ENCODE measurements around the gene VPS35. TPM values are rescaled to one million over a fixed set of nuclear protein-coding genes. Genes with fewer than 3 reads are reported as not detected.

VPS35 gene
- 10 to 100 TPM; 37.2 to 77.0 (median 64.4) TPM for total RNA-seq

DNA sequence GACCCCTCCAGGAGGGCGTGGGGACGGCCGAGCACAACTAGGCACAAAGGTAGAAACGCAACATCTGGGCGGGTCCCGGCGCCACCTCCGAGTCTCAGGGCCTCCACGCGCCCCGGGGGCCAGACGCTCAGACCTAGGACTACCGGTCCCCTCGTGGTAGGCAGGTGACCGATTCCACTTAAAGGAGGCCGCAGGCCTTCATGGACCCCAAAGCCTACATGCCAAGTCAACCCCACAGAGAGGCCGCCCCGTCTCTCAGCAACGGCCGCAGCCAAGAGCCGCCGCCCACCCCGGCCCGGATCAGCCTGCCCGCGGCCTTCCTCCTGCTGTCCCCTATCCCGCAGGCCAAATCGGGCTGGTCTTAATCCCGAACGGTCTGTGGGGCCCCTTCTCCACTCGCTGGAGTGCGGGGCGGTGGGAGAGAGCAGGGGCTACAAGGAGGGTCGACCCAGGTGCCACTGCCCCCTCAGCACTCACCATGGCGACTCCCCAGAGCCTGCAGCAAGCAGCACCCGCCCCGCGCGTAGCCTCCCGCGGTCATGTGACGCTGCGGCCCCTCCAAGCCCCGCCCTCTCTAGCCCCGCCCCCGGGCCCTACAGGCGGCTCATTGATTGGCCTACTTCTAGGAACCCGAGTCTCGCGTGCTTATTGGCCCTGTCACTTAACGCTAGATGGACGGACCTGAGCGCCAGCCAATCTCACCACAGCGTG lies at the start of gene VPS35:
TSS of gene VPS35 (minus strand) at position 525 of the 711 bp plus-strand sequence. CDS start at position 480, 45 bp downstream.
- WGBS, 2 donors = 1% methylated on average over 33 to 37 of the region's 54 CpGs

DNA sequence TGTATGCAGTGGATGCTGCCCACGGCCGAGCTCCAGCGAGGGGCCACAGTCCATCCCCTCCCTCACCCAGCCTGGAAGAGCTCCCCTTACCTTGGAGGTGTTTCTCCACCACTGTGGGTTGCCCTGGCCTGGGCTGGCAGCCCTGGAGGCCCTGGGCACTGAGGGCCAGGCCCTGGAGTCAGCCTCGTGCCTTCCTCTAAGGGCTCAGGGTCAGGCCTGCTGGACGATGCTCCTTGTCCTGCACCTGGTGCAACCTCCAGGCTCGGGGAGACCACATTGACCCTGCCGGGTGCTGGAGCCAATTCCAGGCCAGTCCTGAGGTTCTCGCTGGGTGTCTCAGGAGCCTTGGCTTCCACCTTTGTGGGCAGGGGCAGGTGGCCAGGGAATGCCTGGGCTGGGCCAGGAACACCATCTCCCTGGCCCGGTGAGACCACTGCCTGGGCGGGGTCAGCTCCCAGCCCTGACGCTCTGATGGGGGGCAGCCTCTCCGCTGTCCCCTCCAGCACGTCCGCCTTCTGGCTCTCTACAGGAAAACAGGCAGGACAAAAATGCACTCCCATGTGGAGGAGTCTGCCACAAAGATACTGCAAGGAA lies 48.7 kb upstream of the VPS35 start:
- H3K4me3 ChIP-seq (ENCODE audit: low read depth, poor library complexity, severe bottlenecking) = no peak overlapping the region
- intact Hi-C loops (cut with DNase I; ENCODE audit: low total_unique reads) = no loop called here
- 86 to 87% methylated on average over 10 to 14 of the region's 14 CpGs for WGBS, 2 donors
- no peak for DNase-seq (ENCODE audit: low spot score in 2 of 2)
- TF ChIP-seq CTCF (IDR thresholded peaks at IDR 0.05) (no peak), POLR2A (IDR thresholded peaks at IDR 0.05) (no peak)

More for the DNA sequence above, at the start of gene VPS35:
- intact Hi-C loops (cut with DNase I; ENCODE audit: low total_unique reads) = no loop called here
- TF ChIP-seq CTCF (IDR thresholded peaks at IDR 0.05) (no peak), POLR2A (IDR thresholded peaks at IDR 0.05) (no peak)
- DNase-seq (ENCODE audit: low spot score in 2 of 2) = peak; percentile 100
- H3K4me3 ChIP-seq (ENCODE audit: low read depth, poor library complexity, severe bottlenecking) = peak within 1 kb of the TSS; percentile 89

DNA sequence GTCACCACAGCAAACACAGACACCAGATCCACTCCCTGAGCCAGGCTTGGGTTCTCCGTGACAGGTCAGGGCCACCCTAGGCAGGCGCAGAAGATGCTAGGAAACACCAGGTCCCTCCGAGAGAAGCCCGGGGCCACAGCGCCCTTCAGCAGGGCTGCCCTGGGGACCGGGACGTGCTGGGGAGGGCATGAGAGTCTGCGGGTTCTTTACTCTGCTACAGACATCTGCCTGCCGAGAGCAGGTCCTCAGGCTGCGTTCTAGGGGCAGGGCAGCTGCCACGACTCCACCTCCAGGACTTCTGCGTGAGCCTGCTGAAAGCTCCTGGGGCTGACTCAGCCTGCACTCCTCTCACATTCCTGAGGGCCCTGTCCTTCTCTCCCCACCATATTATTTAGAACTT lies 47.7 kb upstream of the VPS35 start:
- no peak for DNase-seq (ENCODE audit: low spot score in 2 of 2)
- H3K4me3 ChIP-seq (ENCODE audit: low read depth, poor library complexity, severe bottlenecking) = no peak overlapping the region
- TF ChIP-seq POLR2A (IDR thresholded peaks at IDR 0.05) (no peak), CTCF (IDR thresholded peaks at IDR 0.05) (no peak)
- intact Hi-C loops (cut with DNase I; ENCODE audit: low total_unique reads) = no loop called here
- 60% methylated on average over 9 of the region's 12 CpGs for WGBS, 2 donors

- intact Hi-C loops (cut with DNase I; ENCODE audit: low total_unique reads) = no loop called here
- DNase-seq (ENCODE audit: low spot score in 2 of 2) = no peak
- no peak overlapping the region for H3K4me3 ChIP-seq (ENCODE audit: low read depth, poor library complexity, severe bottlenecking)
- 88 to 90% methylated on average over 9 of the region's 9 CpGs for WGBS, 2 donors
- no peak for TF ChIP-seq CTCF (IDR thresholded peaks at IDR 0.05)
- no peak for TF ChIP-seq POLR2A (IDR thresholded peaks at IDR 0.05)
Observed at GRCh38 chr16:46733319-46733830, 44.4 kb upstream of the VPS35 start.

DNA sequence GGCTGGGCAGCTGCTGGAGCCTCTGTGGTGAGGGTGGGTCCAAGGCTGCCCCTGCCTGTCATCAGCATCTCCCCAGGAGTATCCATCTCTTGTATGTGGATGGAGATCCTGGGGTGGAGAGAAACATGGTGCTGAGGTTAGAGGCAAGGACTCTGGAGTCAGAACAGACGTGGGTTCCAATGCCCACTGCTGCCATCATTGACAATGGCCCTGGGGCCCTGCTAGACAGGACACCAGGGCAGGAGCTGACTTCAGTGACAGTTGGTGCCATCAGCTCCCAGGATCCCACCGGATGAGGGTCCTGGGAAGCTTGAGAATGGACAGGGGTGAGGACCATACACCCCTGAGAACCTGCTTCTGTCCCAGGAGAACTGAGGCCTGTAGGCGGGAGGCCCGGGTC lies 43.6 kb upstream of the VPS35 start:
- no peak for TF ChIP-seq POLR2A (IDR thresholded peaks at IDR 0.05)
- TF ChIP-seq CTCF (IDR thresholded peaks at IDR 0.05) = no peak
- H3K4me3 ChIP-seq (ENCODE audit: low read depth, poor library complexity, severe bottlenecking) = no peak overlapping the region
- peak in 1 of 2 donors; percentile 57 for DNase-seq (ENCODE audit: low spot score in 2 of 2)
- intact Hi-C loops (cut with DNase I; ENCODE audit: low total_unique reads) = no loop called here
- WGBS, 2 donors = 78 to 91% methylated on average over 4 of the region's 4 CpGs
